Parathyroid adenoma (tissue), 2 donors: Measurements from ENCODE around the gene NBEA.
A peak's percentile ranks its signal among the peaks of the same experiment; 100 is the strongest.

Experiments used
- H2AFZ ChIP-seq: fragments of 300-600 bp; sonication (generic); one replicate; pipeline ENCODE4 v1.7.0; 2017; ENCODE audit warnings: antibody characterized with exemption, mild to moderate bottlenecking
- H3K27ac ChIP-seq: fragments of 300-600 bp; sonication (generic); one replicate; pipeline ENCODE4 v1.7.0; 2017
- H3K27me3 ChIP-seq: fragments of 300-600 bp; sonication (generic); one replicate; pipeline ENCODE4 v1.7.0; 2017; ENCODE audit warnings: low read length; ENCODE audit not compliant: control insufficient read depth, insufficient read depth
- H3K36me3 ChIP-seq: fragments of 300-600 bp; sonication (generic); one replicate; pipeline ENCODE4 v1.7.0; 2017; ENCODE audit warnings: low read length; ENCODE audit not compliant: control insufficient read depth, insufficient read depth
- H3K4me1 ChIP-seq: fragments of 300-600 bp; sonication (generic); one replicate; pipeline ENCODE4 v1.7.0; 2017; ENCODE audit warnings: control low read depth
- H3K4me2 ChIP-seq: fragments of 300-600 bp; sonication (generic); one replicate; pipeline ENCODE4 v1.7.0; 2017; ENCODE audit warnings: low read length
- H3K4me3 ChIP-seq: fragments of 300-600 bp; sonication (generic); one replicate; pipeline ENCODE4 v1.7.0; 2017; ENCODE audit warnings: low read depth, low read length
- H3K79me2 ChIP-seq: fragments of 300-600 bp; sonication (generic); one replicate; pipeline ENCODE4 v1.7.0; 2017; ENCODE audit warnings: control low read depth
- H3K9ac ChIP-seq: fragments of 300-600 bp; sonication (generic); one replicate; pipeline ENCODE4 v1.7.0; 2017; ENCODE audit warnings: mild to moderate bottlenecking
- H3K9me3 ChIP-seq: fragments of 300-600 bp; sonication (generic); one replicate; pipeline ENCODE4 v1.7.0; 2017; ENCODE audit warnings: low read length; ENCODE audit not compliant: control insufficient read depth
- CTCF ChIP-seq: fragments of 300-600 bp; sonication (generic); IDR thresholded peaks from one replicate; pipeline ENCODE4 v1.7.0; 2017; ENCODE audit warnings: antibody characterized with exemption, mild to moderate bottlenecking
- donor health status: primary hyperparathyroidism.

NBEA gene

GRCh38 chr13:35473802-35474201, 531.7 kb downstream of the NBEA start:
- no peak overlapping the region for H3K9ac ChIP-seq
- no peak overlapping the region for H2AFZ ChIP-seq
- no peaks in the 10 kb centered on the region for H3K9me3 ChIP-seq
- TF ChIP-seq CTCF = no peak
- H3K36me3 ChIP-seq = no peaks in the 10 kb centered on the region
- no peaks in the 10 kb centered on the region for H3K27me3 ChIP-seq
- no peaks in the 10 kb centered on the region for H3K4me1 ChIP-seq
- H3K4me2 ChIP-seq = no peak overlapping the region
- no peak overlapping the region for H3K4me3 ChIP-seq
- H3K27ac ChIP-seq = no peak overlapping the region
- H3K79me2 ChIP-seq = no peaks in the 10 kb centered on the region

GRCh38 chr13:35474496-35475211, 532.6 kb downstream of the NBEA start:
- H3K36me3 ChIP-seq = no peaks in the 10 kb centered on the region
- no peaks in the 10 kb centered on the region for H3K9me3 ChIP-seq
- H3K4me1 ChIP-seq = no peaks in the 10 kb centered on the region
- H3K4me2 ChIP-seq = no peak overlapping the region
- TF ChIP-seq CTCF = no peak
- H3K27ac ChIP-seq = no peak overlapping the region
- H3K27me3 ChIP-seq = no peaks in the 10 kb centered on the region
- H2AFZ ChIP-seq = no peak overlapping the region
- H3K9ac ChIP-seq = no peak overlapping the region
- no peaks in the 10 kb centered on the region for H3K79me2 ChIP-seq
- no peak overlapping the region for H3K4me3 ChIP-seq

GRCh38 chr13:35475212-35475959, 533.3 kb downstream of the NBEA start:
- no peaks in the 10 kb centered on the region for H3K27me3 ChIP-seq

GRCh38 chr13:35475960-35476943, 534.2 kb downstream of the NBEA start, which contains the start of gene MAB21L1:
Gene MAB21L1 (minus strand): TSS chr13:35476689. CDS start chr13:35476138, 551 bp downstream.
- H3K27me3 ChIP-seq = no peaks in the 10 kb centered on the region
- no peak for TF ChIP-seq CTCF
- no peak within 1 kb of the TSS for H3K27ac ChIP-seq

More at GRCh38 chr13:35475212-35475959, 533.3 kb downstream of the NBEA start:
- no peak for TF ChIP-seq CTCF
- no peak overlapping the region for H3K27ac ChIP-seq
- no peaks in the 10 kb centered on the region for H3K9me3 ChIP-seq
- H3K79me2 ChIP-seq = no peaks in the 10 kb centered on the region
- H3K9ac ChIP-seq = no peak overlapping the region
- no peaks in the 10 kb centered on the region for H3K4me1 ChIP-seq
- H3K4me3 ChIP-seq = peak overlapping the region; percentile 8
- H2AFZ ChIP-seq = no peak overlapping the region
- no peaks in the 10 kb centered on the region for H3K36me3 ChIP-seq
- peak overlapping the region; percentile 25 for H3K4me2 ChIP-seq

More at GRCh38 chr13:35475960-35476943, 534.2 kb downstream of the NBEA start, which contains the start of gene MAB21L1:
- H2AFZ ChIP-seq = no peak within 1 kb of the TSS
- H3K79me2 ChIP-seq = no peaks in the 10 kb centered on the region
- no peaks in the 10 kb centered on the region for H3K36me3 ChIP-seq
- no peaks in the 10 kb centered on the region for H3K9me3 ChIP-seq
- no peak within 1 kb of the TSS for H3K9ac ChIP-seq
- H3K4me1 ChIP-seq = no peaks in the 10 kb centered on the region
- H3K4me2 ChIP-seq = peak within 1 kb of the TSS; percentile 25
- peak within 1 kb of the TSS; percentile 8 for H3K4me3 ChIP-seq
